SIG-M5 treated with dmso at 0.1 percent for 504 hours (cell line): ENCODE results near the gene KRTAP10-3.

Experiments used
- DNase-seq: peaks from one replicate; lab custom pipeline; 2025; ENCODE audit not compliant: unreplicated experiment; lab: John Stamatoyannopoulos, UW

The KRTAP10-3 gene

GRCh38 chr21:44549525-44550211, 8.9 kb downstream of the KRTAP10-3 start:
- no peak for DNase-seq

GRCh38 chr21:44548922-44549321, 9.7 kb downstream of the KRTAP10-3 start:
- no peak for DNase-seq

GRCh38 chr21:44548381-44548780, 10.2 kb downstream of the KRTAP10-3 start:
- DNase-seq = no peak

- DNase-seq = no peak
Observed at GRCh38 chr21:44547656-44548331, 10.8 kb downstream of the KRTAP10-3 start.

GRCh38 chr21:44544566-44544965, 14.0 kb downstream of the KRTAP10-3 start:
- DNase-seq = no peak

GRCh38 chr21:44542716-44543115, 15.9 kb downstream of the KRTAP10-3 start:
- DNase-seq = no peak

GRCh38 chr21:44540741-44541288, 17.8 kb downstream of the KRTAP10-3 start:
- no peak for DNase-seq

GRCh38 chr21:44539991-44540666, 18.5 kb downstream of the KRTAP10-3 start, which contains the start of gene KRTAP10-1:
Gene KRTAP10-1 (minus strand): TSS chr21:44540195. CDS start chr21:44540150, 45 bp downstream.
- no peak for DNase-seq

GRCh38 chr21:44539046-44539445, 19.5 kb downstream of the KRTAP10-3 start:
- no peak for DNase-seq

GRCh38 chr21:44537930-44538911, 20.4 kb downstream of the KRTAP10-3 start:
- no peak for DNase-seq

GRCh38 chr21:44535963-44536362, 22.6 kb downstream of the KRTAP10-3 start:
- DNase-seq = no peak

- no peak for DNase-seq
Observed at GRCh38 chr21:44534688-44535087, 23.9 kb downstream of the KRTAP10-3 start.

GRCh38 chr21:44533891-44534627, 24.5 kb downstream of the KRTAP10-3 start:
- DNase-seq = no peak

GRCh38 chr21:44533121-44533890, 25.3 kb downstream of the KRTAP10-3 start:
- DNase-seq = no peak

- DNase-seq = no peak
Observed at GRCh38 chr21:44532712-44533111, 25.9 kb downstream of the KRTAP10-3 start.

- no peak for DNase-seq
Observed at GRCh38 chr21:44531606-44532564, 26.7 kb downstream of the KRTAP10-3 start.

- no peak for DNase-seq
Observed at GRCh38 chr21:44530903-44531605, 27.5 kb downstream of the KRTAP10-3 start.
